ENCODE data around the gene ADAMTSL1.

- TF ChIP-seq, protein P1, sequence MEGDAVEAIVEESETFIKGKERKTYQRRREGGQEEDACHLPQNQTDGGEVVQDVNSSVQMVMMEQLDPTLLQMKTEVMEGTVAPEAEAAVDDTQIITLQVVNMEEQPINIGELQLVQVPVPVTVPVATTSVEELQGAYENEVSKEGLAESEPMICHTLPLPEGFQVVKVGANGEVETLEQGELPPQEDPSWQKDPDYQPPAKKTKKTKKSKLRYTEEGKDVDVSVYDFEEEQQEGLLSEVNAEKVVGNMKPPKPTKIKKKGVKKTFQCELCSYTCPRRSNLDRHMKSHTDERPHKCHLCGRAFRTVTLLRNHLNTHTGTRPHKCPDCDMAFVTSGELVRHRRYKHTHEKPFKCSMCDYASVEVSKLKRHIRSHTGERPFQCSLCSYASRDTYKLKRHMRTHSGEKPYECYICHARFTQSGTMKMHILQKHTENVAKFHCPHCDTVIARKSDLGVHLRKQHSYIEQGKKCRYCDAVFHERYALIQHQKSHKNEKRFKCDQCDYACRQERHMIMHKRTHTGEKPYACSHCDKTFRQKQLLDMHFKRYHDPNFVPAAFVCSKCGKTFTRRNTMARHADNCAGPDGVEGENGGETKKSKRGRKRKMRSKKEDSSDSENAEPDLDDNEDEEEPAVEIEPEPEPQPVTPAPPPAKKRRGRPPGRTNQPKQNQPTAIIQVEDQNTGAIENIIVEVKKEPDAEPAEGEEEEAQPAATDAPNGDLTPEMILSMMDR (IDR thresholded peaks at IDR 0.05): no peak
- no peak for TF ChIP-seq POLR2AphosphoS5 (IDR thresholded peaks at IDR 0.05)
- no peak for TF ChIP-seq POLR2A (IDR thresholded peaks at IDR 0.05)
- TF ChIP-seq EP300 (IDR thresholded peaks at IDR 0.05): no peak
Observed at GRCh38 chr9:18906656-18907395, 432.9 kb downstream of the ADAMTSL1 start.
